ENCODE results near the gene CLIC1.

CLIC1 gene

GRCh38 chr6:31779908-31780307, 43.6 kb upstream of the CLIC1 start:
- DNase-seq (ENCODE audit: extremely low read depth, low read depth), result no peak
- no peak for TF ChIP-seq CTCF (IDR thresholded peaks at IDR 0.05; ENCODE audit: low read depth, low read length)

GRCh38 chr6:31778999-31779885, 42.9 kb upstream of the CLIC1 start:
- TF ChIP-seq CTCF (IDR thresholded peaks at IDR 0.05; ENCODE audit: low read depth, low read length), result no peak

GRCh38 chr6:31778193-31778592, 41.9 kb upstream of the CLIC1 start:
- no peak for DNase-seq (ENCODE audit: extremely low read depth, low read depth)
- TF ChIP-seq CTCF (IDR thresholded peaks at IDR 0.05; ENCODE audit: low read depth, low read length), result no peak

More at GRCh38 chr6:31778999-31779885, 42.9 kb upstream of the CLIC1 start:
- no peak for DNase-seq (ENCODE audit: extremely low read depth, low read depth)

GRCh38 chr6:31777667-31778050, 41.3 kb upstream of the CLIC1 start:
- TF ChIP-seq CTCF (IDR thresholded peaks at IDR 0.05; ENCODE audit: low read depth, low read length), result no peak
- no peak for DNase-seq (ENCODE audit: extremely low read depth, low read depth)

GRCh38 chr6:31776989-31777666, 40.8 kb upstream of the CLIC1 start, which contains the start of gene VWA7:
Gene VWA7, minus strand, starts transcription at chr6:31777328. Its CDS starts 549 bp downstream, at chr6:31776779.
- TF ChIP-seq CTCF (IDR thresholded peaks at IDR 0.05; ENCODE audit: low read depth, low read length), result no peak
- DNase-seq (ENCODE audit: extremely low read depth, low read depth), result no peak

GRCh38 chr6:31776485-31776988, 40.2 kb upstream of the CLIC1 start:
- no peak for TF ChIP-seq CTCF (IDR thresholded peaks at IDR 0.05; ENCODE audit: low read depth, low read length)
- no peak for DNase-seq (ENCODE audit: extremely low read depth, low read depth)
